ENCODE results near the gene TJP1. TPM values are rescaled to one million over a fixed set of nuclear protein-coding genes. Genes with fewer than 3 reads are reported as not detected.

The TJP1 gene
- total RNA-seq, 4 donors from 2014 or later, result 33.2 to 47.2 (median 42.9) TPM

DNA sequence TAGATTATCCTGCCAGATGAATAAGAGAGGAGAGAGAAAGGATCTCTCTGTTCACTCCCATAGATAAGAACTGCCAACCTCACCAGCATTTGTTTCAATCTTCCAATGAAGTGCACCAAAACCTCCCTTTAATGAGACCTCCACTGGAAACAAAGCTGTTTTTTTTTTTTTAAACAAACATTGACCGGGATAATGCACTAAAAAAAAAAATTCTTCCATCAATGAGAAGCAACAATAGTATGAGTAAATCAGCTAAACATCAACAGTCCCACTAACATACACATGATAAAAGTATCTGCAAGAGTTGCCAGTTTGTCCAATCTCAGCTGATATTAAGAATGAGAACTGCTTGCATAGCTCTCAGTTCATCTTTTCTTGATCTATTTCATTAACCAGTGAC, 19.9 kb downstream of the TJP1 start:
- H3K27ac ChIP-seq, result peak overlapping the region in 3 of 4 donors; percentile 56 to 63 (median 60)
- no peaks in the 10 kb centered on the region for H3K9me3 ChIP-seq
- ATAC-seq, result no peak
- no peak for DNase-seq
- intact Hi-C loops (cut with DNase I; ENCODE audit: low total_unique reads), result no loop called here
- H3K36me3 ChIP-seq, result no peaks in the 10 kb centered on the region
- H3K27me3 ChIP-seq, result no peaks in the 10 kb centered on the region
- in situ Hi-C loops (cut with MboI; ENCODE audit: low sequenced_read_pairs in 4 of 4), result no loop called here
- peaks cover 30 to 41% of the 10 kb centered on the region in 2 donors for H3K4me1 ChIP-seq
- H3K4me3 ChIP-seq, result no peak overlapping the region
- TF ChIP-seq, protein P1, sequence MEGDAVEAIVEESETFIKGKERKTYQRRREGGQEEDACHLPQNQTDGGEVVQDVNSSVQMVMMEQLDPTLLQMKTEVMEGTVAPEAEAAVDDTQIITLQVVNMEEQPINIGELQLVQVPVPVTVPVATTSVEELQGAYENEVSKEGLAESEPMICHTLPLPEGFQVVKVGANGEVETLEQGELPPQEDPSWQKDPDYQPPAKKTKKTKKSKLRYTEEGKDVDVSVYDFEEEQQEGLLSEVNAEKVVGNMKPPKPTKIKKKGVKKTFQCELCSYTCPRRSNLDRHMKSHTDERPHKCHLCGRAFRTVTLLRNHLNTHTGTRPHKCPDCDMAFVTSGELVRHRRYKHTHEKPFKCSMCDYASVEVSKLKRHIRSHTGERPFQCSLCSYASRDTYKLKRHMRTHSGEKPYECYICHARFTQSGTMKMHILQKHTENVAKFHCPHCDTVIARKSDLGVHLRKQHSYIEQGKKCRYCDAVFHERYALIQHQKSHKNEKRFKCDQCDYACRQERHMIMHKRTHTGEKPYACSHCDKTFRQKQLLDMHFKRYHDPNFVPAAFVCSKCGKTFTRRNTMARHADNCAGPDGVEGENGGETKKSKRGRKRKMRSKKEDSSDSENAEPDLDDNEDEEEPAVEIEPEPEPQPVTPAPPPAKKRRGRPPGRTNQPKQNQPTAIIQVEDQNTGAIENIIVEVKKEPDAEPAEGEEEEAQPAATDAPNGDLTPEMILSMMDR (IDR thresholded peaks at IDR 0.05 in 4 of 5, conservative IDR thresholded peaks at IDR 0.05 in 1 of 5), result no peak
- TF ChIP-seq POLR2A (IDR thresholded peaks at IDR 0.05), result no peak

DNA sequence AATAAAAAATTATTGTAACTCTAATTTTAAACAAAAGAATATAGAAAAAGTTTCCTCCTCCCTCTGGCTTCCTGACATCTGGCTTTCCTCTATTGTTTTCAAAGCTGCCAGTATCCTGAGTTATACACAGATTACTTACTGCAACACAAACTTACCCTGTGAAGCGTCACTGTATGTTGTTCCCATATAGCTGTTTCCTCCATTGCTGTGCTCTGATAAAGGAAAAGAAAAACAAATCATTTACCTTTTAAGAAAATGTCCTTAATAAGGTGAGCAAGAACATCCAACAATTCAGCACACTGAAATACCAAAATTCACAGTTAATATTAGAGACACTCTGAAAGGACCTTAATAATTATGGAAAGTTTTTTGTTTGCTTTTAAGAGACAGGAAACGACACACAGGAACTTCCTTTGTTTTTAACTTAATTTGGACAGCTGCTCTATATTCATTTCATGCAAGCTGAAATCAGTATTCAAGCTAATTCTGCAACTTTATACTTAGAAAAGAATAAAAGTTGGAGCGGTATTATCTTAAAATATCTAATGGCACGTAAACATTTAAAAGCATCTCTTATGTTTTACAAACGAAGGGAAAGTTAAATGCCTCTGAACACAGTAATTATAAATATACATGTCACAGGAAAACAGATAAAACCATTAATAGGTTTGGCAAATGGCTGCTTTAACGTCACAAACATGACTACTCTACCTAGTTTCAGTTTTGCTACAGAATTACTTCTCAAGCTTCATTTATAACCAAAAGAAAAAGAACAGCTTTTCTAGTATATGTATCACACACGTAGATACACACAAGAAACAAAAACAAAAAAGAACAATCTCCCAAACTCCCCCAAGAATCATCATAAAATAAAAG, 21.5 kb downstream of the TJP1 start:
- no peaks in the 10 kb centered on the region for H3K36me3 ChIP-seq
- peak overlapping the region; percentile 0 to 37 (median 6) for H3K4me3 ChIP-seq
- peaks cover 19 to 27% of the 10 kb centered on the region in 2 donors for H3K4me1 ChIP-seq
- H3K9me3 ChIP-seq, result no peaks in the 10 kb centered on the region
- no peak for ATAC-seq
- TF ChIP-seq POLR2A (IDR thresholded peaks at IDR 0.05), result no peak
- TF ChIP-seq, protein P1 (IDR thresholded peaks at IDR 0.05 in 4 of 5, conservative IDR thresholded peaks at IDR 0.05 in 1 of 5), result no peak
- intact Hi-C loops (cut with DNase I; ENCODE audit: low total_unique reads), result no loop called here
- peak overlapping the region; percentile 36 to 63 (median 52) for H3K27ac ChIP-seq
- H3K27me3 ChIP-seq, result no peaks in the 10 kb centered on the region
- in situ Hi-C loops (cut with MboI; ENCODE audit: low sequenced_read_pairs in 4 of 4), result no loop called here
- no peak for DNase-seq

DNA sequence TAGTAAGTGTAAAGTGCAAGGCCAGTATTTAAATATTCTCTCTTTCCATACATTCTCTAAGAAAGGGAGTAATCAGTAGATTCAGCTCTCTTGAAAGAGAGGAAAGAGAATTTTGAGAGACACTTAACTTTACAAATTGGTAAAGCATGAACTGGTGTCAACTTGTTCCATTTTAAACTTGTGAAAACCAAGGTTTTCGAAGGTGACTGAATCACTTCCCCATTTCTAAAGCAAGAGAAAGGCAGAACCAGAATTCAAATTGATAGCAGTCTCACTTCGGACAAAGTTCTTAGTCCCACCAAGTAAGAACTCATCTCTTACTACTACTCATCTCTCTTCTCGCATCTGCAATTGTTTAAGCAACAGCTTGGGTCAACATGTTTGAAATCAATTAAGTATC, 22.4 kb downstream of the TJP1 start:
- intact Hi-C loops (cut with DNase I; ENCODE audit: low total_unique reads), result no loop called here
- H3K36me3 ChIP-seq, result no peaks in the 10 kb centered on the region
- H3K4me3 ChIP-seq, result no peak overlapping the region
- ATAC-seq, result no peak
- H3K4me1 ChIP-seq, result peaks cover 10 to 19% of the 10 kb centered on the region in 2 donors
- peak overlapping the region in 3 of 4 donors; percentile 36 to 63 (median 59) for H3K27ac ChIP-seq
- TF ChIP-seq POLR2A (IDR thresholded peaks at IDR 0.05), result no peak
- TF ChIP-seq, protein P1 (IDR thresholded peaks at IDR 0.05 in 4 of 5, conservative IDR thresholded peaks at IDR 0.05 in 1 of 5), result no peak
- DNase-seq, result no peak
- H3K9me3 ChIP-seq, result no peaks in the 10 kb centered on the region
- H3K27me3 ChIP-seq, result no peaks in the 10 kb centered on the region
- in situ Hi-C loops (cut with MboI; ENCODE audit: low sequenced_read_pairs in 4 of 4), result no loop called here

DNA sequence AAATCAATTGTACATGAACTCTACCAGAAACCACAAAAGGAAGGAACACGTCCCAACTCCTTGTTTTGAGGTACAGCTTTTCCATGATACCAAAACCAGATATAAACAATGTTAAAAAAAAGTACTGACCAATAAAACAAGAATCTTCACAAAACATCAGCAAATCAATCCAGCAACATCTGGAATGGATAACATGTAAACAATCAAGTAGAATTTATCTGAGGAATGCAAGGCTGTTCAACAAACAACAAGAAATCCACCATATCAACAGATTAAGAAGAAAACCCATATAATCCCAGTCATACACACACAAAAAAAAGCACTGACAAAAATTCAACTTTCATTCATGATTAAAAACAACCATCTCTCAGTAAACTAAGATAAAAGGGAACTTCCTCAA, 26.7 kb downstream of the TJP1 start:
- no peak for ATAC-seq
- intact Hi-C loops (cut with DNase I; ENCODE audit: low total_unique reads), result no loop called here
- in situ Hi-C loops (cut with MboI; ENCODE audit: low sequenced_read_pairs in 4 of 4), result no loop called here
- Histone ChIP-seq H3K36me3 (no peaks in the 10 kb centered on the region), H3K9me3 (no peaks in the 10 kb centered on the region), H3K4me3 (no peak overlapping the region), H3K4me1 (no peaks in the 10 kb centered on the region), H3K27ac (no peak overlapping the region), H3K27me3 (no peaks in the 10 kb centered on the region)
- no peak for DNase-seq
- no peak for TF ChIP-seq POLR2A (IDR thresholded peaks at IDR 0.05)
- TF ChIP-seq, protein P1 (IDR thresholded peaks at IDR 0.05 in 4 of 5, conservative IDR thresholded peaks at IDR 0.05 in 1 of 5), result no peak
